ENCODE data around the gene ST6GALNAC5.

DNA sequence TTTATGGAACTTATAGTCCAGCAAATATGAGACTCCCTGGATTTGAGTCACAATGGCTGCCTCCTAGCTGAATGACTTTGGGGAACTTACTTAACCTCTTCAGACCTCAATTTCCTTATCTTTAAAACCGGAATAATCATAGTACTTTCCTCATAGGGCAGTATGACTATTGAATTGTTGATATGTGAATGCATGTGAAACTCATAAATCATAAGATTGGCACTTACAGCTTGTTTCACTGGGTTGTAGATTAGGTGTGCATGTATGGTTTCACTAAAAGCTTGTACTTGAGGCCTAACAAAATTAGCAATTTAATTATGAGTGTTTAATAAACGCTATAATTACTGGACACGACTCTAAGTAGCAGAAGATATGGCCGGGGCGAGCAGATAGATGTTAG is 72.5 kb downstream of the ST6GALNAC5 start:
- TF ChIP-seq, protein P1, sequence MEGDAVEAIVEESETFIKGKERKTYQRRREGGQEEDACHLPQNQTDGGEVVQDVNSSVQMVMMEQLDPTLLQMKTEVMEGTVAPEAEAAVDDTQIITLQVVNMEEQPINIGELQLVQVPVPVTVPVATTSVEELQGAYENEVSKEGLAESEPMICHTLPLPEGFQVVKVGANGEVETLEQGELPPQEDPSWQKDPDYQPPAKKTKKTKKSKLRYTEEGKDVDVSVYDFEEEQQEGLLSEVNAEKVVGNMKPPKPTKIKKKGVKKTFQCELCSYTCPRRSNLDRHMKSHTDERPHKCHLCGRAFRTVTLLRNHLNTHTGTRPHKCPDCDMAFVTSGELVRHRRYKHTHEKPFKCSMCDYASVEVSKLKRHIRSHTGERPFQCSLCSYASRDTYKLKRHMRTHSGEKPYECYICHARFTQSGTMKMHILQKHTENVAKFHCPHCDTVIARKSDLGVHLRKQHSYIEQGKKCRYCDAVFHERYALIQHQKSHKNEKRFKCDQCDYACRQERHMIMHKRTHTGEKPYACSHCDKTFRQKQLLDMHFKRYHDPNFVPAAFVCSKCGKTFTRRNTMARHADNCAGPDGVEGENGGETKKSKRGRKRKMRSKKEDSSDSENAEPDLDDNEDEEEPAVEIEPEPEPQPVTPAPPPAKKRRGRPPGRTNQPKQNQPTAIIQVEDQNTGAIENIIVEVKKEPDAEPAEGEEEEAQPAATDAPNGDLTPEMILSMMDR (conservative IDR thresholded peaks at IDR 0.05 in 1 of 2, IDR thresholded peaks at IDR 0.05 in 1 of 2; ENCODE audit: extremely low read depth in 1 of 2, insufficient read depth in 1 of 2, low read depth in 1 of 2, low read length in 2 of 2): no peak
- TF ChIP-seq EZH2 (IDR thresholded peaks at IDR 0.05; ENCODE audit: borderline replicate concordance, low read length): no peak

Data from mammary epithelial cell (primary cell).